ENCODE data around the gene FLVCR1.

The FLVCR1 gene

DNA sequence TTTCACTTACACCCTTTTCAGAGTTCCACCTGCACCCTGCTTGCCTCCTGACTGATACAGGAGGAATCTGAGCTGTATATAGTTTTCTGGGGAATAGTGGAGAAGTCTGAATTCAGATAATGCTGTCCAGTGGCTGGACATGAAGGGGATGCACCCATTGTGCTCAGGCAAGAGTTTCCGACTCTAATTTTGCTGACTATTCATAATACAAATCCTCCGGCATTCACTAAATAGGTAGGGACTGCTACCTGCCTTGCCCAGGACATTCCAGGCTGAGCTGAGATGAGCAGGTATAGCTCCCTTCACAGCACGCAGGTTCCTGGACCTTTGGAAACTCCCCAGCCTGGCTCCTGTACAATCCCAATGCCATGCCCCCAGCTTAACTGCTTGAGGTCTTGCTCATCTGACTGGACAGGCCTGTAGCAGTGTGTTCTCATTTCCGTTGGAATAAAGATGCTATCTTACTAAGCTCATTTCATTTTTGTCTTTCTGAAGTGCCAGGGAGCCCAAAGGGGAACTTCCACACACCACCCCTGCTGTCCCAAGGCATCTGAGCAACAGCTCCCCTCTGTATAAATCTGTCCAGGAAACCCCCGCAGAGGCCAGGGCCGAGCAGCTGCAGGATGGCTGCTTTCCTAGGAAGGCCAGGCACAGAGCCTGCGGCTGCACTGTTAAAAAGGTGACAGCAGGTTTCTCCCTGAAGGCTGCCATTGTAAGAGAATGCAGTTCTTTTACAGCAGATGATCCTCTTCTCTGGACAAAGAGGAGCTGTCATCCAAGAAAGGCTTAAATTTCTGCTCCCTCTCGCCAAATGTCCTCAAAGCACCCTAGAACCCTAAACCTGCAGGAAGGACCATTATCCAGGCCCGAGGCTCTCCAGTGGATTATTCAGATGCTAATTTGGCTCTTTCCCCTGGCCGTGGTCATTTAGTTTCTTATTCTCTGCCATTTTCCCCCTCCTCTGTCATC is 70.5 kb downstream of the FLVCR1 start:
- H3K4me3 ChIP-seq (replicated peaks; ENCODE audit: low read depth, low read length): no peak overlapping the region
- DNase-seq (ENCODE audit: extremely low read depth, low read depth): no peak
- TF ChIP-seq, protein P1, sequence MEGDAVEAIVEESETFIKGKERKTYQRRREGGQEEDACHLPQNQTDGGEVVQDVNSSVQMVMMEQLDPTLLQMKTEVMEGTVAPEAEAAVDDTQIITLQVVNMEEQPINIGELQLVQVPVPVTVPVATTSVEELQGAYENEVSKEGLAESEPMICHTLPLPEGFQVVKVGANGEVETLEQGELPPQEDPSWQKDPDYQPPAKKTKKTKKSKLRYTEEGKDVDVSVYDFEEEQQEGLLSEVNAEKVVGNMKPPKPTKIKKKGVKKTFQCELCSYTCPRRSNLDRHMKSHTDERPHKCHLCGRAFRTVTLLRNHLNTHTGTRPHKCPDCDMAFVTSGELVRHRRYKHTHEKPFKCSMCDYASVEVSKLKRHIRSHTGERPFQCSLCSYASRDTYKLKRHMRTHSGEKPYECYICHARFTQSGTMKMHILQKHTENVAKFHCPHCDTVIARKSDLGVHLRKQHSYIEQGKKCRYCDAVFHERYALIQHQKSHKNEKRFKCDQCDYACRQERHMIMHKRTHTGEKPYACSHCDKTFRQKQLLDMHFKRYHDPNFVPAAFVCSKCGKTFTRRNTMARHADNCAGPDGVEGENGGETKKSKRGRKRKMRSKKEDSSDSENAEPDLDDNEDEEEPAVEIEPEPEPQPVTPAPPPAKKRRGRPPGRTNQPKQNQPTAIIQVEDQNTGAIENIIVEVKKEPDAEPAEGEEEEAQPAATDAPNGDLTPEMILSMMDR (IDR thresholded peaks at IDR 0.05; ENCODE audit: low read depth, low read length, missing control alignments): no peak

DNA sequence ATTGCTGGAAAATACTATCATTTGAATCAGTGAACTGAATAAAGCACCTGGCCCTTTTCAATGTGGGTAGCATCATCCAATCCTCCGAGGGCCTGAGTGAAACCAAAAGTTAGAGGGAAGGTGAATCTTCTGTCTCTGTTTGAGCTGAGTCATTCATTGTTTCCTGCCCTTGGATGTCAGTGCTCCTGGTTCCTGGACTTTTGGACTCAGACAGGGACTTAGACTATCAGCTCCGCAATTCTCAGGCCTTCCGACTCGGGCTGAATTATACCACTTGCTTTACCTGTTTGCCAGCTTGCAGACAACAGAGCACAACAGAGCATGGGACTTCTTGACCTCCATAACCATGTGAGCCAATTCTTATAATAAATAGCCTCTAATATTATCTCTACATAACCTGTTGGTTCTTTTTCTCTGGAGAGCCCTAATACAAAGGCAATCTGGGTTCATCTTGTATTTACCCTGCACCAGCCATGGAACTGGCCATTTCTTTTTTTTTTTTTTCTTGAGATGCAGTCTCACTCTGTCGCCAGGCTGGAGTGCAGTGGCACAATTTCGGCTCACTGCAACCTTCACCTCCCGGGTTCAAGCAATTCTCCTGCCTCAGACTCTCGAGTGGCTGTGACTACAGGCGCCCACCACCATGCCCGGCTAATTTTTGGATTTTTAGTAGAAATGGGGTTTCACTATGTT is 73.1 kb downstream of the FLVCR1 start:
- TF ChIP-seq, protein P1 (IDR thresholded peaks at IDR 0.05; ENCODE audit: low read depth, low read length, missing control alignments): no peak
- DNase-seq (ENCODE audit: extremely low read depth, low read depth): no peak
- no peak overlapping the region for H3K4me3 ChIP-seq (replicated peaks; ENCODE audit: low read depth, low read length)

DNA sequence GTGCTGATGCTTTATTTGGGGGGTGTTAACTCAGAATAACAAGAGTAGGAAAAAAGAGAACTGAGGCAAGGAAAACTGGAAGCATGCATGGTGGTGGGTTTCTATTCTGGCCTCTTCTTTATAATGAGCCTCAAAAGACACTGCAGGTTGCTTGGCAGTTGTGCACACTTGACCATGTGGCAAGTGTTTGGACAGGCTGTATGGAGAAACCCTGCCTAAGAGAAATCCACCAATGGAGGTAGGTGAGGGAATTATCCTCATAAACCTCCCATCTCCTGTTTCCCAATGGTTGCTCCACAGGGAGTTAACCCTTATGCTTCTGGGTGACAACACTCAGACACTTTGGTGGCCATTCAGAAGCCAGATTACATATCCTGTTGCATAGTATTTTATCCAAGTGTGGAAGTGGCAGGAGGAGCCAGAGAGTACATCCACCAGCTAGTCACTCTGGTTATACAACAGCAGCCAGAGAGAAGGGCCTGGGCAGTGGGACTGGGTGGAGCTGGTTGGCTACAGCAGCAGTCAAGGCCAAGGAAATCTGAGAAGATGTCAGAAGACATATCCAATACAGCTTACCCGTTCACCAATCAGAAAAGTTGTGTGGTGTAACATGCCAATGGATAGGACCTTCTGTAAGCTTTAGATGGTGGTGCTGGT is 75.9 kb downstream of the FLVCR1 start:
- DNase-seq (ENCODE audit: extremely low read depth, low read depth): no peak
- H3K4me3 ChIP-seq (replicated peaks; ENCODE audit: low read depth, low read length): no peak overlapping the region
- TF ChIP-seq, protein P1 (IDR thresholded peaks at IDR 0.05; ENCODE audit: low read depth, low read length, missing control alignments): no peak

DNA sequence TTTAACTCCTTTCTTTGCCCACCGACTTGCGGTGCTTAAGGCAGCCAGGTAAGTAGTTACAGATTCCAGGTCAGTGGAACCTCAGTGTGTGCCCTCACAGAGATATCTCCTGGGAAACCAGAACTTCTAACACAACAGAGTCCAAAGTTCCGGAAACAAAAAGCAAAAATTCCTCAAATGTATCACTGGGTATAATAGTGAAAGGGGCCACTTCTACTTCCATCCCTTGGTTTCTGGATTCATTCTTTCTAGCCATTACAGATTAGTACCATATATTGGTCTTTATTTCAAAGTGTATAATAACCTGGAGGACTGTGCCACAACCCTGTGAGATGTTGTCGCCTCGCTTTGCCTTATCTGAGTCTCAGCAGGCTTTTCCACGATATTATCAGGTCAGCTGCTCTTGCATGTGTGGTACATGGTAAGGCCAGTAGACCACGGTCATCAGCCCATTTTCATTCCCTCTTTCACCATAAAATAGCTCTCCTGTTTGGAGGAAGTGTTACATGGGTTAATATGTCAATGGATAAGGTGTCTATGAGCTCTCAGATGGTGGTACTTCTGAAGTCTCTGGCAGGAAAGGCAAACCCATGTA is 77.4 kb downstream of the FLVCR1 start:
- H3K4me3 ChIP-seq (replicated peaks; ENCODE audit: low read depth, low read length): no peak overlapping the region
- DNase-seq (ENCODE audit: extremely low read depth, low read depth): no peak
- TF ChIP-seq, protein P1 (IDR thresholded peaks at IDR 0.05; ENCODE audit: low read depth, low read length, missing control alignments): no peak

DNA sequence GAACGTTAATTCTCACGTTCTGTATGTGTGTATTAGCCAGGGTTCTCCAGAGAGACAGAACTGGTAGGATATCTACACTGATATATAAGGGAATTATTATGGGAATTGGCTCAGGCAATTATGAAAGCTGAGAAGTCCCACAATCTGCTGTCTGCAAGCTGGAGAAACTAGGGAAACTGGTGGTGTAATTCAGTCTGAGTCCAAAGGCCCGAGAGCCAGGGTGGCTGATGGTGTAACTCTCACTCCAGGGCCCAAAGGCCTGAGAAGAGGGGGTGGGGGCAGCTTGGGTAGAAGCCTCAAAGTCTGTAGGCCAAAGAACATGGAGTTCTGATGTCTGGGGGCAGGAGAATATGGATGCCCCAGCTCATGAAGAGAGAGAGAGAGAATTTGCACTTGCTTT is 79.0 kb downstream of the FLVCR1 start:
- TF ChIP-seq, protein P1 (IDR thresholded peaks at IDR 0.05; ENCODE audit: low read depth, low read length, missing control alignments): no peak
- no peak for DNase-seq (ENCODE audit: extremely low read depth, low read depth)

DNA sequence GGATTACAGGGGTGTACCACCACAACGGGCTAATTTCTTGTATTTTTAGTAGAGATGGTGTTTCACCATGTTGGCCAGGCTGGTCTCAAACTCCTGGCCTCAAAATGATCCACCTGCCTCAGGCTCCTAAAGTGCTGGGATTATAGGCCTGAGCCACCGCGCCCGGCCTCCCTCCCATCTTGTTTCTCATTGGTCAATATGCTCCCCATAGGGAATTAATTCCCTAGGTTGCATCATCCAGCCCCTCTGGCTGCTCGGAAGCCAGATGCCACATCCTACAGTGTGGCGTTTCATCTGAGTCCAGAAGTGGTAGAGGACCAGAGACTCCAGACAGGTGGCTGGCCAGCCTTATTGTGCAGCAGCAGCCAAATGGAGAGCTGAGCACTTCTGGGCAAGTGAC is 80.8 kb downstream of the FLVCR1 start:
- no peak for DNase-seq (ENCODE audit: extremely low read depth, low read depth)
- TF ChIP-seq, protein P1 (IDR thresholded peaks at IDR 0.05; ENCODE audit: low read depth, low read length, missing control alignments): no peak
- H3K4me3 ChIP-seq (replicated peaks; ENCODE audit: low read depth, low read length): no peak overlapping the region

More for the DNA sequence above, 79.0 kb downstream of the FLVCR1 start:
- H3K4me3 ChIP-seq (replicated peaks; ENCODE audit: low read depth, low read length): no peak overlapping the region

Measured in HFF-Myc (cell line).